ENCODE data around the gene KIAA0753. TPM values are rescaled to one million over a fixed set of nuclear protein-coding genes. Genes with fewer than 3 reads are reported as not detected.

The KIAA0753 gene
- polyA plus RNA-seq, 1 of the 3 experiments (the other 2 are of a cell fraction), result 7.2 TPM

DNA sequence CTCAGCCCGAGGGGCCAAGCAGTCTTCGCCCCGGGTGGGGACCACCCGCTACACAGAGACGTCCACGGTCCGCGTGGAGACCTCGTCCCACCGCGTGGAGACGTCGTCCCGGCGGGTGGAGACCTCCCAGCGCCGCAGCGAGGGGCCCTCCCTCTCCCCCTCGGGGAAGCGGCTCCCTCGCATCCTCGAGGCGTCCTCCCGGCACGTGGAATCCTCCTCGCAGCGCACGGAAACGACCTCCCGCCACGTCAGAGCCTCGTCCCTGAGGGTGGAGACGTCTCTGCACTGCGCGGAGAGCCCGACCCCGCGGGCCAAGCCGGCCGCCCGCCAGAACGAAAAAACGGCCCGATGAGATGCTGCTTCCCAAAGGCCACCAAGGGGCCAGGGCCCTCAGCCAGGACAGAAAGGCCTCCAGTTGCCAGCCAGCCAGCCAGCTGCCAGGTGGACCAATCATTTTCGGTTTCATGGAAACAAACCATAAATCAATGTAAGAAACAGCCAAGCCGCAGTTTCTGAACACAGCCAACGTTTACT is 11.5 kb upstream of the KIAA0753 start:
- TF ChIP-seq, protein P1, sequence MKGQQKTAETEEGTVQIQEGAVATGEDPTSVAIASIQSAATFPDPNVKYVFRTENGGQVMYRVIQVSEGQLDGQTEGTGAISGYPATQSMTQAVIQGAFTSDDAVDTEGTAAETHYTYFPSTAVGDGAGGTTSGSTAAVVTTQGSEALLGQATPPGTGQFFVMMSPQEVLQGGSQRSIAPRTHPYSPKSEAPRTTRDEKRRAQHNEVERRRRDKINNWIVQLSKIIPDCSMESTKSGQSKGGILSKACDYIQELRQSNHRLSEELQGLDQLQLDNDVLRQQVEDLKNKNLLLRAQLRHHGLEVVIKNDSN (IDR thresholded peaks at IDR 0.05; ENCODE audit: borderline replicate concordance, low read depth), result no peak
- TF ChIP-seq, protein P2, sequence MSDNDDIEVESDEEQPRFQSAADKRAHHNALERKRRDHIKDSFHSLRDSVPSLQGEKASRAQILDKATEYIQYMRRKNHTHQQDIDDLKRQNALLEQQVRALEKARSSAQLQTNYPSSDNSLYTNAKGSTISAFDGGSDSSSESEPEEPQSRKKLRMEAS (IDR thresholded peaks at IDR 0.05; ENCODE audit: low read depth), result peak; percentile 84
- Histone ChIP-seq H3K9ac (peak overlapping the region; percentile 91), H3K27me3 (ENCODE audit: insufficient read depth) (no peaks in the 10 kb centered on the region), H2AFZ (ENCODE audit: low read depth) (peak overlapping the region; percentile 95), H3K4me1 (ENCODE audit: control insufficient read depth in 1 of 2, insufficient read depth in 2 of 2, low read depth in 1 of 2, low read length in 1 of 2) (peaks cover 8 to 13% of the 10 kb centered on the region in 2 experiments; a peak in 2 of 4 replicates), H4K20me1 (ENCODE audit: insufficient read depth) (peaks cover 15% of the 10 kb centered on the region), H3K4me3 (ENCODE audit: low read depth in 2 of 2, low read length in 1 of 2) (peak overlapping the region; percentile 65 to 96), H3K4me2 (peak overlapping the region; percentile 80), H3K36me3 (replicated peaks in 1 of 2; ENCODE audit: control insufficient read depth in 1 of 2, insufficient read depth in 2 of 2, low read length in 1 of 2) (peaks cover 29 to 33% of the 10 kb centered on the region in 2 experiments), H3K9me3 (no peaks in the 10 kb centered on the region), H3K27ac (ENCODE audit: low read depth in 2 of 2, low read length in 1 of 2) (peak overlapping the region in 1 of 2 experiments; percentile 81; a peak in 2 of 4 replicates), H3K79me2 (ENCODE audit: insufficient read depth) (peaks cover 42% of the 10 kb centered on the region), H3K9me2 (no peaks in the 10 kb centered on the region), H3F3A (replicated peaks; ENCODE audit: insufficient read depth) (peaks cover 8% of the 10 kb centered on the region)
- DNase-seq, result peak; percentile 71
- ChIA-PET CTCF (interaction anchor here (1.1 kb wide), 1 partner anchor 10 kb away, joined by 4 read pairs; no protein-coding TSS in a partner anchor), POLR2A (no interaction called here)
- 21% methylated on average over 13 of the region's 47 CpGs for WGBS (ENCODE audit: low lambda C conversion rate)

DNA sequence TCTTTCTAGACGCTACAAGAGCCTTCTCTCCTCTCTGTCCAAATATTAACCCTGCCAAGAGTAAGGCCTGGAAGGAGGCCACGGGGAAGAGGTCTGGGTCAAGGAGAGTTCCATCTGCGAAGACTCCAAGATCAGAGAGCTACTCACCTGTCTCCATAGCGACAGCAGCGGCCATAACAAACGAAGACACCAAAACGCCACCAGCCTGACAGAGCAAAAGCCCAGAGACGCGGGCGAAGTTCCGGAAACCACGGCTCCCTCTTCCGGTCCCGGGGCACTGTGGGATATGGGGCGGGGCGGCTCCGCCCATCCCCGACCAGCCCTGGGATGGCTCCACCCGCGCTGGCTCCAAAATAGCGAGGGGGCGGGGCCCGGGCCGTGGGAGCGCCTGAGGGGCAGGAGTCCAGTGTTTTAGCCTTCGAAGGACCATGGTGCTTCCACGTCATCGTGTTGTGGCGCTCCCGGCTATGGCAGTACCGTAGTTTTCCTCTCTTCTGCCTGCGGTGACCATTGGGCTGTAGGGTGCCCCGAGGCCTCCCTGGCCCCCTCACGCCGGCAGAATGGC is 10.9 kb upstream of the KIAA0753 start, which contains the start of the genes C17orf100 and MED31:
Gene C17orf100 (plus strand): TSS at position 409 of the 565 bp plus-strand sequence. CDS start 152 bp downstream, at position 561.
Gene MED31 (minus strand): TSS at position 252 of the 565 bp plus-strand sequence. CDS start 77 bp downstream, at position 175.
- Histone ChIP-seq H3K4me3 (ENCODE audit: low read depth in 2 of 2, low read length in 1 of 2) (peak within 1 kb of the TSS; percentile 65 to 96), H3K27me3 (ENCODE audit: insufficient read depth) (no peaks in the 10 kb centered on the region), H3K9me2 (no peaks in the 10 kb centered on the region), H3K79me2 (ENCODE audit: insufficient read depth) (peaks cover 44% of the 10 kb centered on the region), H3K27ac (ENCODE audit: low read depth in 2 of 2, low read length in 1 of 2) (peak within 1 kb of the TSS; percentile 91 to 95), H3F3A (replicated peaks; ENCODE audit: insufficient read depth) (peaks cover 8% of the 10 kb centered on the region), H4K20me1 (ENCODE audit: insufficient read depth) (peaks cover 15% of the 10 kb centered on the region), H3K9ac (peak within 1 kb of the TSS; percentile 91), H3K4me2 (peak within 1 kb of the TSS; percentile 80), H3K36me3 (replicated peaks in 1 of 2; ENCODE audit: control insufficient read depth in 1 of 2, insufficient read depth in 2 of 2, low read length in 1 of 2) (peaks cover 30 to 35% of the 10 kb centered on the region in 2 experiments), H3K9me3 (no peaks in the 10 kb centered on the region), H3K4me1 (ENCODE audit: control insufficient read depth in 1 of 2, insufficient read depth in 2 of 2, low read depth in 1 of 2, low read length in 1 of 2) (peaks cover 8 to 13% of the 10 kb centered on the region in 2 experiments; a peak in 2 of 4 replicates), H2AFZ (ENCODE audit: low read depth) (peak within 1 kb of the TSS; percentile 95)
- 2% methylated on average over 25 of the region's 35 CpGs for WGBS (ENCODE audit: low lambda C conversion rate)
- DNase-seq, result peak; percentile 99
- POLR2A ChIA-PET, result interaction anchor here (1.0 kb wide), 1 partner anchor 12 kb away, joined by 3 read pairs; a partner anchor contains a TSS
- CTCF ChIA-PET, result interaction anchor here (1.1 kb wide), 1 partner anchor 10 kb away, joined by 4 read pairs; no protein-coding TSS in a partner anchor
- TF ChIP-seq RFX5 (IDR thresholded peaks at IDR 0.05; ENCODE audit: low read length) (peak; percentile 42; the same call in 1 of the 2 replicates), NFIC (IDR thresholded peaks at IDR 0.05; ENCODE audit: borderline replicate concordance) (no peak), TCF12 (IDR thresholded peaks at IDR 0.05) (no peak), TAF1 (IDR thresholded peaks at IDR 0.05; ENCODE audit: borderline replicate concordance, low read depth, low read length) (peak; percentile 81), FOXJ3 (CRISPR knock-in tag; IDR thresholded peaks at IDR 0.05) (no peak), MXI1 (IDR thresholded peaks at IDR 0.05; ENCODE audit: low read depth, low read length) (peak; percentile 83), NRF1 (IDR thresholded peaks at IDR 0.05; ENCODE audit: low read depth, low read length) (0 out of 2 replicates have a peak, but pooled peaks have one; percentile 8), CHD2 (IDR thresholded peaks at IDR 0.05; ENCODE audit: low read length, partially characterized antibody) (peak; percentile 53), GABPA (IDR thresholded peaks at IDR 0.05; ENCODE audit: low read depth) (peak; percentile 92), EZH2phosphoT487 (IDR thresholded peaks at IDR 0.05; ENCODE audit: borderline replicate concordance, low read depth) (no peak), ELF1 (IDR thresholded peaks at IDR 0.05) (0 out of 2 replicates have a peak, but pooled peaks have one; percentile 50), RCOR1 (IDR thresholded peaks at IDR 0.05; ENCODE audit: low read length) (no peak), FOSL2 (IDR thresholded peaks at IDR 0.05; ENCODE audit: borderline replicate concordance, low read depth) (no peak), SMC3 (IDR thresholded peaks at IDR 0.05; ENCODE audit: low read depth, low read length) (no peak), JUND (IDR thresholded peaks at IDR 0.05) (no peak), EP300 (IDR thresholded peaks at IDR 0.05; ENCODE audit: borderline replicate concordance in 1 of 2, low read depth in 1 of 2, low read length in 1 of 2) (no peak), YY1 (IDR thresholded peaks at IDR 0.05; ENCODE audit: low read depth) (peak; percentile 73; the same call in 1 of the 2 replicates), TEAD4 (IDR thresholded peaks at IDR 0.05; ENCODE audit: borderline replicate concordance, insufficient read depth) (no peak), POLR2AphosphoS5 (IDR thresholded peaks at IDR 0.05; ENCODE audit: low read depth, low read length) (peak; percentile 92)
- TF ChIP-seq, protein P3, sequence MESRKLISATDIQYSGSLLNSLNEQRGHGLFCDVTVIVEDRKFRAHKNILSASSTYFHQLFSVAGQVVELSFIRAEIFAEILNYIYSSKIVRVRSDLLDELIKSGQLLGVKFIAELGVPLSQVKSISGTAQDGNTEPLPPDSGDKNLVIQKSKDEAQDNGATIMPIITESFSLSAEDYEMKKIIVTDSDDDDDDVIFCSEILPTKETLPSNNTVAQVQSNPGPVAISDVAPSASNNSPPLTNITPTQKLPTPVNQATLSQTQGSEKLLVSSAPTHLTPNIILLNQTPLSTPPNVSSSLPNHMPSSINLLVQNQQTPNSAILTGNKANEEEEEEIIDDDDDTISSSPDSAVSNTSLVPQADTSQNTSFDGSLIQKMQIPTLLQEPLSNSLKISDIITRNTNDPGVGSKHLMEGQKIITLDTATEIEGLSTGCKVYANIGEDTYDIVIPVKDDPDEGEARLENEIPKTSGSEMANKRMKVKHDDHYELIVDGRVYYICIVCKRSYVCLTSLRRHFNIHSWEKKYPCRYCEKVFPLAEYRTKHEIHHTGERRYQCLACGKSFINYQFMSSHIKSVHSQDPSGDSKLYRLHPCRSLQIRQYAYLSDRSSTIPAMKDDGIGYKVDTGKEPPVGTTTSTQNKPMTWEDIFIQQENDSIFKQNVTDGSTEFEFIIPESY (IDR thresholded peaks at IDR 0.05; ENCODE audit: borderline replicate concordance, low read depth), result no peak
- TF ChIP-seq, protein P4, sequence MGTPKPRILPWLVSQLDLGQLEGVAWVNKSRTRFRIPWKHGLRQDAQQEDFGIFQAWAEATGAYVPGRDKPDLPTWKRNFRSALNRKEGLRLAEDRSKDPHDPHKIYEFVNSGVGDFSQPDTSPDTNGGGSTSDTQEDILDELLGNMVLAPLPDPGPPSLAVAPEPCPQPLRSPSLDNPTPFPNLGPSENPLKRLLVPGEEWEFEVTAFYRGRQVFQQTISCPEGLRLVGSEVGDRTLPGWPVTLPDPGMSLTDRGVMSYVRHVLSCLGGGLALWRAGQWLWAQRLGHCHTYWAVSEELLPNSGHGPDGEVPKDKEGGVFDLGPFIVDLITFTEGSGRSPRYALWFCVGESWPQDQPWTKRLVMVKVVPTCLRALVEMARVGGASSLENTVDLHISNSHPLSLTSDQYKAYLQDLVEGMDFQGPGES (IDR thresholded peaks at IDR 0.05; ENCODE audit: low read depth, low read length), result no peak
- TF ChIP-seq, protein P2 (IDR thresholded peaks at IDR 0.05; ENCODE audit: low read depth), result peak; percentile 75; the same call in 1 of the 2 replicates

Measured in SK-N-SH (cell line).